Right atrium auricular region (tissue), 2 donors: ENCODE results near the gene FARP1. TPM values are rescaled to one million over a fixed set of nuclear protein-coding genes. Genes with fewer than 3 reads are reported as not detected.

Experiments
- DNase-seq: peaks from one replicate; pipeline ENCODE4 v3.0.0-alpha.2; 2019; ENCODE audit warnings: low spot score
- H3K27ac ChIP-seq, 2 donors: fragments of 200-600 bp; sonication (generic); 1 replicate in 1 of 2; 2 replicates in 1 of 2; pipeline ENCODE4 v1.5.1; 2016 to 2019
- H3K27me3 ChIP-seq, 2 donors: fragments of 200-600 bp; sonication (generic); one replicate each; pipeline versions ENCODE4 v1.5.1 to v1.6.0; 2017 to 2019
- H3K36me3 ChIP-seq: fragments of 200-600 bp; sonication (generic); one replicate; pipeline ENCODE4 v1.5.1; 2016
- H3K4me1 ChIP-seq, 2 donors: fragments of 200-600 bp; sonication (generic); one replicate each; pipeline versions ENCODE4 v1.5.1 to v1.6.0; 2017 to 2019
- H3K4me3 ChIP-seq, 2 donors: fragments of 200-600 bp; sonication (generic); 1 replicate in 1 of 2; 2 replicates in 1 of 2; pipeline ENCODE4 v1.5.1; 2017 to 2019; ENCODE audit warnings: mild to moderate bottlenecking in 1 of 2, moderate library complexity in 1 of 2
- H3K9me3 ChIP-seq, 2 donors: fragments of 200-600 bp; sonication (generic); one replicate each; pipeline ENCODE4 v1.5.1; 2019
- total RNA-seq, 2 donors: library from RNA; depleted of rRNA; stranded (reverse); fragments of >200 nt; gene quantifications; one replicate each; pipeline ENCODE4 v1.1.0, GENCODE V29; 2016
- TF ChIP-seq, protein P1 (sequence below), 2 donors: fragments of 200-600 bp; sonication (generic); IDR thresholded peaks; one replicate each; pipeline ENCODE4 v1.5.1; 2019; ENCODE audit warnings: antibody characterized with exemption in 2 of 2

Gene FARP1
- total RNA-seq, 2 donors from 2014 or later = 15.5 to 25.7 TPM

DNA sequence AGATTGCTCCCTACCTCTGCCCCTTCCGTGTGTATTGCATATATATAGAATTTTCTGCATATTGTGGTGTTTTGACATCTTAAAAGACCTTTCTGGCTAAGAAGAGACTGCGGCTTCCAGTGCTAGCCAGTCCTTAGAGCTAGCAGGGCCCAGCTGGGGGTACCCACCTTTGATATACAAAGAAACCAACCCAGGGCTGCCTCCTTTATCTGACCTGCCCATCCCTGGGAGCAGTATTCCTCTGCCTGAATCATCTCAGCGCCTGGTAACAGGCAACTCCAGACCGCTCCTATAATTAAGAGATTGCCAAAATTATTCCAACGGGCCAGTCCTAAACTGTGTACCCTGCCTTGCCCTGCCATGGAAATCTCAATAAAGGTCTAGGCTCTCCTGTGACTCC, 220.4 kb downstream of the FARP1 start:
- H3K9me3 ChIP-seq = no peaks in the 10 kb centered on the region
- TF ChIP-seq, protein P1, sequence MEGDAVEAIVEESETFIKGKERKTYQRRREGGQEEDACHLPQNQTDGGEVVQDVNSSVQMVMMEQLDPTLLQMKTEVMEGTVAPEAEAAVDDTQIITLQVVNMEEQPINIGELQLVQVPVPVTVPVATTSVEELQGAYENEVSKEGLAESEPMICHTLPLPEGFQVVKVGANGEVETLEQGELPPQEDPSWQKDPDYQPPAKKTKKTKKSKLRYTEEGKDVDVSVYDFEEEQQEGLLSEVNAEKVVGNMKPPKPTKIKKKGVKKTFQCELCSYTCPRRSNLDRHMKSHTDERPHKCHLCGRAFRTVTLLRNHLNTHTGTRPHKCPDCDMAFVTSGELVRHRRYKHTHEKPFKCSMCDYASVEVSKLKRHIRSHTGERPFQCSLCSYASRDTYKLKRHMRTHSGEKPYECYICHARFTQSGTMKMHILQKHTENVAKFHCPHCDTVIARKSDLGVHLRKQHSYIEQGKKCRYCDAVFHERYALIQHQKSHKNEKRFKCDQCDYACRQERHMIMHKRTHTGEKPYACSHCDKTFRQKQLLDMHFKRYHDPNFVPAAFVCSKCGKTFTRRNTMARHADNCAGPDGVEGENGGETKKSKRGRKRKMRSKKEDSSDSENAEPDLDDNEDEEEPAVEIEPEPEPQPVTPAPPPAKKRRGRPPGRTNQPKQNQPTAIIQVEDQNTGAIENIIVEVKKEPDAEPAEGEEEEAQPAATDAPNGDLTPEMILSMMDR (IDR thresholded peaks at IDR 0.05) = no peak
- no peaks in the 10 kb centered on the region for H3K27me3 ChIP-seq
- H3K4me3 ChIP-seq = no peak overlapping the region
- peaks cover 4% of the 10 kb centered on the region for H3K36me3 ChIP-seq
- DNase-seq = no peak
- no peaks in the 10 kb centered on the region for H3K4me1 ChIP-seq
- no peak overlapping the region for H3K27ac ChIP-seq

DNA sequence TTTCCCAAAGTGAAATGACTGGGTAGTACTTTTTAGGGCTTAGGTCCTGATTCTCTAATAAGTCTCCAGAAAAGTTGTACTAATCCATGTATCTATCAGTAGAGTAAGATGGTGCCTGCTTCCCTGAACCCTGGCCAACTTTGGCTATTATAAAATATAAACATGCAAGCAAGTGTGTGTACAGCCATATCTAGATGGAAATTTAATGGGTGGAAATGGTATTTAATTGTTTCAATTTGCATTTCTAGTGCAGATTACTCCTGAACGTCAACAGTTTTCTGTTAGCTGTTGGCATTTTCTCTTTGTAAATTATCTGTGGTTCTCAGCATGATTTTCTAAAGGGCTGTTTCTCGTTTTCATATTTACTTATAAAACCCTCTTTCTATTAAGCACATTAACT, 221.3 kb downstream of the FARP1 start:
- Histone ChIP-seq H3K27me3 (no peaks in the 10 kb centered on the region), H3K4me3 (no peak overlapping the region), H3K9me3 (no peaks in the 10 kb centered on the region), H3K27ac (no peak overlapping the region), H3K4me1 (no peaks in the 10 kb centered on the region), H3K36me3 (peaks cover 10% of the 10 kb centered on the region)
- TF ChIP-seq, protein P1 (IDR thresholded peaks at IDR 0.05) = no peak
- no peak for DNase-seq

DNA sequence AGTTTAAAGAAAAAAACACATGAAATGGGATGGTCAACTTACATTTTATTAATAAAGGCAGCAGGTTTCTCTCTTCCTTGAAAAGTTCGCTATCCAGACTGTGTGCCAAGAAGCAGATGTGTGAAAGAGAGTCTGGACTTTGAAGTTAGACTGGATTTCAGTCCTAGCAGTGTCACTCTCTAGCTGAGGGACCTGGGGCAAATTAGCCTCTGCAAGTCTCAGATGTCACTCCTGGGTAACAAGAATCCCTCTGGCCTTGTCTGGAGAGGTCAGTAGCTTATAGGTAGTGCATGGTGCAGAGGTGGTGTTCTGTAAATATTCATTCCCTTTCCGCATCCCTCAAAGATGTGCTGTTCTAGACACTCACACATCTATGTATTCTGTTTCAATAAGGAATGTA, 221.8 kb downstream of the FARP1 start:
- peaks cover 10% of the 10 kb centered on the region for H3K36me3 ChIP-seq
- no peaks in the 10 kb centered on the region for H3K27me3 ChIP-seq
- DNase-seq = no peak
- H3K9me3 ChIP-seq = no peaks in the 10 kb centered on the region
- no peaks in the 10 kb centered on the region for H3K4me1 ChIP-seq
- TF ChIP-seq, protein P1 (IDR thresholded peaks at IDR 0.05) = no peak
- H3K27ac ChIP-seq = no peak overlapping the region
- H3K4me3 ChIP-seq = no peak overlapping the region

DNA sequence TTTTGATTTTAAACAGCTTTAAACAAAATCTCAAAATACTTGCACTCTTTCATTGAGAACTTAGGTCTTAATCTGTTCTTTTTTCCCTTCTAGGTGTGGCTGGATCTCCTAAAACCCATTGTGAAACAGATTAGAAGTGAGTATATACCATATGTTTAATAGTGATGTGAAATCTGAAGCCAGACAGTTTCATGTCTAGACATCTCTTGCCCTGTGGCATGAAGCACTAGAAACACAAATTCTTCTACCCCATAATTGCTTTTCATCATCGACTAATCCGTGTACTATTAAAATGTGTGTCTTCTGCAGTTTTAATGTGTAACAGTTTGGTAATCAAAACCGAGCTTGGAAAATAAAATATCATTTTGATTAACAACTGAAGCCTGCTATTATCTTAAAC, 222.4 kb downstream of the FARP1 start:
- Histone ChIP-seq H3K4me3 (no peak overlapping the region), H3K27ac (no peak overlapping the region), H3K9me3 (no peaks in the 10 kb centered on the region), H3K27me3 (no peaks in the 10 kb centered on the region), H3K36me3 (peaks cover 10% of the 10 kb centered on the region), H3K4me1 (peaks cover 0 to under 1% of the 10 kb centered on the region in 2 donors)
- TF ChIP-seq, protein P1 (IDR thresholded peaks at IDR 0.05) = no peak
- DNase-seq = no peak

DNA sequence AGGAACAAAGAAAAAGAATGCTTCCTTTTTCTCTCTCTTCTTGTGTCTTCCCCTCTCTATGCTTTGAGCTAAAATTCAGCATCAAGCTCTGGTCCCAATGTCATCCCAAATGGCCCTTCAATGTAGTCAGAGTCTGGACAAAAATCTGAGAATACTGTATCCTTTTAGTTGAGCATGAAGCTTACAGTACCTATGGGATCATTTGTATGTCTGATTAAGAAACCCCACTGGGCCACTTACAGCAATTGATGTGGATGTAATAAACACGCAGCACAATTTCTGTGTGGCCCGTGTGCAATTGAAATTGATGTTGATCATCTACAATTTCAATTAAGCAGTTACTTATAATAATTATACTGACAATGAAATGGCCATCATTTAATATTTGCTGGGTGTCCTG, 223.1 kb downstream of the FARP1 start:
- peaks cover 0 to 8% of the 10 kb centered on the region in 2 donors for H3K4me1 ChIP-seq
- TF ChIP-seq, protein P1 (IDR thresholded peaks at IDR 0.05) = no peak
- no peak for DNase-seq
- H3K27me3 ChIP-seq = no peaks in the 10 kb centered on the region
- H3K4me3 ChIP-seq = no peak overlapping the region
- no peaks in the 10 kb centered on the region for H3K9me3 ChIP-seq
- peaks cover 10% of the 10 kb centered on the region for H3K36me3 ChIP-seq
- H3K27ac ChIP-seq = no peak overlapping the region

DNA sequence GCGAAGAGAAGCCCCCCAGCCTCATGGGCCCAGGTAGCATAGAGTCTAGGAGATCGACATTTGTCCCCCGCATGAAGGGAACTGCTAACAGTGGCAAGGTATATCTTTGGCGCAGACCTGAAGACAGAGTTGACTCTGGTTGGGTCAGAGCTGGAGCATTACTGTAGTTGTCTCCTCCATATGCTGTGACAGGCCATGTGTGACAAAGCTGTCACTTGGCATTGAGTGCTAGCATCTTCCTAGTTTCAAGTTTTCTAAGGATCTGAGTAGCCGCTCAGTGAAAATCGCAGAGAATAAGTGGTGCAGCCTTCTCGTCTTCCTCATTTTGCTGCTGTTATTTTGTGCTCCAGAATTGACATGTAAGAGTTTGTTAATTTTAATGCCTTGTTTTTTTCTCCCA, 223.5 kb downstream of the FARP1 start:
- no peak overlapping the region for H3K4me3 ChIP-seq
- no peak for DNase-seq
- H3K4me1 ChIP-seq = peaks cover 0 to 11% of the 10 kb centered on the region in 2 donors
- no peak overlapping the region for H3K27ac ChIP-seq
- H3K27me3 ChIP-seq = no peaks in the 10 kb centered on the region
- TF ChIP-seq, protein P1 (IDR thresholded peaks at IDR 0.05) = no peak
- peaks cover 10% of the 10 kb centered on the region for H3K36me3 ChIP-seq
- H3K9me3 ChIP-seq = no peaks in the 10 kb centered on the region
